Calu3 (cell line): ENCODE measurements around the gene KCNAB3. TPM values are rescaled to one million over a fixed set of nuclear protein-coding genes. Genes with fewer than 3 reads are reported as not detected.

Experiments
- BruUV-seq: library from RNA; stranded (reverse); fragments of 400-500 nt; replicated peaks from 2 replicates; lab custom pipeline; 2021; lab: Mats Ljungman, UMichigan
- CTCF ChIA-PET: fragments of 300-600 bp; sonication (Branson Sonifier 250); formaldehyde crosslinking; loops from one replicate; lab custom pipeline; 2022; ENCODE audit warnings: antibody characterized with exemption; lab: Charles Lee
- DNase-seq: peaks from one replicate; pipeline ENCODE4 v3.0.0; 2022
- H3K27ac Mint-ChIP-seq: one replicate; pipeline ENCODE4 v1.8.0; 2022; ENCODE audit warnings: mixed read lengths; ENCODE audit not compliant: unreplicated experiment
- H3K27me3 Mint-ChIP-seq: one replicate; pipeline ENCODE4 v1.8.0; 2022; ENCODE audit warnings: mixed read lengths; ENCODE audit not compliant: unreplicated experiment
- H3K36me3 Mint-ChIP-seq: one replicate; pipeline ENCODE4 v1.8.0; 2022; ENCODE audit warnings: mild to moderate bottlenecking, moderate library complexity, mixed read lengths; ENCODE audit not compliant: insufficient read depth, unreplicated experiment
- H3K4me1 Mint-ChIP-seq: one replicate; pipeline ENCODE4 v1.8.0; 2022; ENCODE audit warnings: mild to moderate bottlenecking, low read depth, mixed read lengths; ENCODE audit not compliant: unreplicated experiment
- H3K4me3 Mint-ChIP-seq: one replicate; pipeline ENCODE4 v1.8.0; 2022; ENCODE audit warnings: mild to moderate bottlenecking, low read depth, moderate library complexity, mixed read lengths; ENCODE audit not compliant: unreplicated experiment
- H3K9me3 Mint-ChIP-seq: one replicate; pipeline ENCODE4 v1.8.0; 2022; ENCODE audit warnings: low read depth, mixed read lengths; ENCODE audit not compliant: unreplicated experiment
- CTCF ChIP-seq: fragments of 200-600 bp; IDR thresholded peaks from one replicate; pipeline ENCODE4 v1.8.0; 2022; ENCODE audit warnings: antibody characterized with exemption; ENCODE audit not compliant: unreplicated experiment
- intact Hi-C: fragments of 100-400 bp; cut with micrococcal nuclease; formaldehyde crosslinking; loops from one replicate; pipeline ENCODE4 v1.10.0; 2022; ENCODE audit not compliant: unreplicated experiment
- total RNA-seq: library from RNA; stranded (reverse); gene quantifications from 2 replicates; pipeline ENCODE4 v1.2.3, GENCODE V29; 2022

Gene KCNAB3
- total RNA-seq, 1 experiment from 2014 or later, result 4.8 TPM

DNA sequence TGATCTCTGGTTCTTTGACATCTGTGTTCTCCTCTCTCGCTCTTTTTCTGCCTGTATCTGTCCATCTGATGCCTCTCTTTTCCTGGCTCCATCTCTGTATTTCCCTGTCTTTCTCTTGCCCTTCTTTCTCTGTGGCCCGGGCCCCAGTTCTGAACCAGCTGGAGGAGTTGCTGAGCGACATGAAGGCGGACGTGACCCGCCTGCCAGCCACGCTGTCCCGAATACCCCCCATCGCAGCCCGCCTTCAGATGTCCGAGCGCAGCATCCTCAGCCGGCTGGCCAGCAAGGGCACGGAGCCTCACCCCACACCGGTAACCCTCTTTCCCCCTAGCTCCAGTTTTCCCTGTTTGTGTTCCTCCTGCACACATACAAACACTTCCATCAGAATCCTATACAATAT, 19.4 kb downstream of the KCNAB3 start:
- intact Hi-C loops, result loop anchor here (10.0 kb wide), 1 partner anchor 135 kb away; no protein-coding TSS in a partner anchor
- Mint-ChIP-seq H3K4me3 (no peak overlapping the region), H3K36me3 (peaks cover 14% of the 10 kb centered on the region), H3K27me3 (no peaks in the 10 kb centered on the region), H3K27ac (no peak overlapping the region), H3K4me1 (no peaks in the 10 kb centered on the region), H3K9me3 (no peaks in the 10 kb centered on the region)
- CTCF ChIA-PET, result interaction anchor here (0.6 kb wide), 1 partner anchor 76 kb away, joined by 3 read pairs; the partner anchor contains the start of gene KDM6B
- BruUV-seq, result no TSS peak
- no peak for DNase-seq
- no peak for TF ChIP-seq CTCF

DNA sequence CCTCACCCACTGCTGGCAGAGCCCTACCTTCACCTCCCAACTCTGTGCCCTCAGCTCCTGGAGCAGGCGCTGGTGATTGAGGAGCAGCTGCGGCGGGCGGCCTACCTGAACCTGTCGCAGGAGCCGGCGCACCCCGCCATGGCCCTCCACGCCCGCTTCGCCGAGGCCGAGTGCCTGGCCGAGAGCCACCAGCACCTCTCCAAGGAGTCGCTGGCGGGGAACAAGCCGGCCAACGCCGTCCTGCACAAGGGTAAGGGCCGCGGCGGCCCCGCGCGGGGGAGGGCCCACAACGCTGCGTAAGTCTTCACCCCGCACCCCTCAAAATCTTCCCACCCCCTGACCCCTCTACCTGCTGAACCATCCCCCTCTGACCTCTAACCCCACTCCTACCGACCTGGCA, 20.6 kb downstream of the KCNAB3 start:
- Mint-ChIP-seq H3K27ac (no peak overlapping the region), H3K9me3 (no peaks in the 10 kb centered on the region), H3K4me1 (no peaks in the 10 kb centered on the region), H3K36me3 (peaks cover 7% of the 10 kb centered on the region), H3K4me3 (no peak overlapping the region), H3K27me3 (no peaks in the 10 kb centered on the region)
- intact Hi-C loops, result no loop called here
- CTCF ChIA-PET, result no interaction called here
- TF ChIP-seq CTCF, result no peak
- no peak for DNase-seq
- no TSS peak for BruUV-seq

DNA sequence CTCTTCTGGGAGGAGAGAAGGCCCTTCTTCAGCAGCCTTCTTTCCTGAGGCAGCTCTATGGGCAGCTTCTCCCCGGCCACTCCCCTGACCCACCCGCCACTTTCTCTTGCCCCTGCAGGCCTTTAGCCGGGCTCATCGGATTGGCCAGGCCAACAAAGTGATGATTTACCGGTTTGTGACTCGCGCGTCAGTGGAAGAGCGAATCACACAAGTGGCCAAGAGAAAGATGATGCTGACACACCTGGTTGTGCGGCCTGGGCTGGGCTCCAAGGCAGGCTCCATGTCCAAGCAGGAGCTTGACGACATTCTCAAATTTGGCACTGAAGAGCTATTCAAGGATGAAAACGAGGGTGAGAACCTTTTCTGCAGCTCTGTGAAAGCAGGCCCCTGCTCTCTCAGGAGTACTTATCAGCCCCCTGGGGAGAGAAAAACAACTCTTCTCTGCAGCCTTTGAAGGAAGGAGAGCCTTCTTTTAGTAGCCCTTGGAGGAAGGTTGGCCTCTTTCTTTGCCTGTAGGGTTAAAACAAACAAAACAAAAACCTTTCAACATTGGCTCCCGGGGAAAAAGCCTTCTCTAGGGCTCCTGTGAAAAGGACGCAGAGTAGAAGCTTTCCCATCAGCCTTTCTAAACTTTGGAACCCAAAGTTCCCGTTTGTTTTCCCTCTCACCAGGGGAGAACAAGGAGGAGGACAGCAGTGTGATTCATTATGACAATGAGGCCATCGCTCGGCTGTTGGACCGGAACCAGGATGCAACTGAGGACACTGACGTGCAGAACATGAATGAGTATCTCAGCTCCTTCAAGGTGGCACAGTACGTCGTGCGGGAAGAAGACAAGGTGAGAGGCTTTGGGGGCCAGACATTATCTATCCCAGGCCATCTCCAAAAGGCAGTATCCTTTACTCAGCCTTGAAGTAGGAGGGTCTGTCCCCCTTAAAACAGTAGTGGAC, 26.2 kb downstream of the KCNAB3 start:
- DNase-seq, result no peak
- Mint-ChIP-seq H3K27ac (no peak overlapping the region), H3K4me1 (no peaks in the 10 kb centered on the region), H3K36me3 (peaks cover 30% of the 10 kb centered on the region), H3K27me3 (no peaks in the 10 kb centered on the region), H3K9me3 (no peaks in the 10 kb centered on the region), H3K4me3 (no peak overlapping the region)
- intact Hi-C loops, result no loop called here
- no peak for TF ChIP-seq CTCF
- CTCF ChIA-PET, result no interaction called here
- TSS peak; percentile 32 for BruUV-seq

GRCh38 chr17:7897773-7898172, 31.9 kb downstream of the KCNAB3 start:
- BruUV-seq, result no TSS peak
- DNase-seq, result no peak
- TF ChIP-seq CTCF, result no peak
- Mint-ChIP-seq H3K4me1 (no peaks in the 10 kb centered on the region), H3K36me3 (peaks cover 41% of the 10 kb centered on the region), H3K27ac (no peak overlapping the region), H3K27me3 (no peaks in the 10 kb centered on the region), H3K4me3 (no peak overlapping the region), H3K9me3 (no peaks in the 10 kb centered on the region)
- intact Hi-C loops, result loop anchor here (5.0 kb wide), 1 partner anchor 35 kb away; no protein-coding TSS in a partner anchor
- CTCF ChIA-PET, result no interaction called here
